K562 (cell line): Measurements from ENCODE around the gene ALG12. TPM values are rescaled to one million over a fixed set of nuclear protein-coding genes. Genes with fewer than 3 reads are reported as not detected.

ENCODE experiments used
- ASH1L ChIP-seq: fragments of 450-650 bp; IDR thresholded peaks from 2 replicates; pipeline ENCODE4 v1.6.1; 2018; ENCODE audit warnings: borderline replicate concordance, mild to moderate bottlenecking, low read depth; ENCODE audit not compliant: partially characterized antibody
- BRCA1 ChIP-seq, 2 experiments: fragments of 450-650 bp in 1 of 2; sonication (generic) in 1 of 2; formaldehyde crosslinking in 1 of 2; IDR thresholded peaks; 2 replicates each; pipeline versions ENCODE4 v1.5.0 to v1.6.1; 2017 to 2020; ENCODE audit warnings: mild to moderate bottlenecking in 1 of 2, missing genetic modification reagents in 1 of 2
- CCNT2 ChIP-seq: IDR thresholded peaks from 2 replicates; pipeline ENCODE4 v1.6.1; 2011; ENCODE audit warnings: borderline replicate concordance, low read depth, mild to moderate bottlenecking, moderate library complexity, mixed read lengths, low read length; ENCODE audit not compliant: insufficient read length; ENCODE audit errors: extremely low read depth
- DPF2 ChIP-seq: fragments of 450-650 bp; IDR thresholded peaks from 2 replicates; pipeline ENCODE4 v1.6.1; 2016
- ELK1 ChIP-seq: sonication (generic); formaldehyde crosslinking; IDR thresholded peaks from 2 replicates; pipeline ENCODE4 v1.8.1; 2022; ENCODE audit warnings: missing genetic modification reagents
- FOXP4 ChIP-seq: sonication (generic); formaldehyde crosslinking; IDR thresholded peaks from 2 replicates; pipeline ENCODE4 v1.8.0; 2022; ENCODE audit warnings: mild to moderate bottlenecking, missing genetic modification reagents, borderline replicate concordance
- GABPA ChIP-seq: fragments of 200-800 bp; sonication (Bioruptor generic); conservative IDR thresholded peaks from 2 replicates; pipeline ENCODE4 v1.6.1; 2016; ENCODE audit warnings: low read depth, missing genetic modification characterization, missing compliant biosample characterization
- HLTF ChIP-seq: fragments of 450-650 bp; IDR thresholded peaks from 2 replicates; pipeline ENCODE4 v1.6.1; 2016
- NFE2L1 ChIP-seq: fragments of 450-650 bp; IDR thresholded peaks from 2 replicates; pipeline ENCODE4 v1.6.1; 2016; ENCODE audit warnings: missing genetic modification characterization, low read depth, mild to moderate bottlenecking, missing compliant biosample characterization, moderate library complexity, borderline replicate concordance
- OTX1 ChIP-seq: fragments of 450-650 bp; formaldehyde crosslinking; IDR thresholded peaks from 2 replicates; pipeline ENCODE4 v1.4.0; 2022; ENCODE audit warnings: mild to moderate bottlenecking
- RBM39 ChIP-seq: fragments of 200-400 bp; formaldehyde crosslinking; optimal IDR thresholded peaks from 2 replicates; pipeline ENCODE3; 2018; ENCODE audit warnings: low read depth, low read length
- SMARCA4 ChIP-seq: fragments of 450-650 bp; IDR thresholded peaks from 2 replicates; pipeline ENCODE4 v1.6.1; 2016
- SMARCE1 ChIP-seq: fragments of 450-650 bp; IDR thresholded peaks from 2 replicates; pipeline ENCODE4 v1.7.1; 2016; ENCODE audit warnings: mild to moderate bottlenecking
- TAF1 ChIP-seq: IDR thresholded peaks from 2 replicates; pipeline ENCODE4 v1.6.1; 2011; ENCODE audit warnings: mild to moderate bottlenecking, low read length, moderate library complexity; ENCODE audit not compliant: insufficient read depth, control insufficient read depth, severe bottlenecking; ENCODE audit errors: extremely low read depth
- TSC22D4 ChIP-seq: fragments of 450-650 bp; IDR thresholded peaks from 2 replicates; pipeline ENCODE4 v1.6.1; 2016; ENCODE audit warnings: missing genetic modification characterization, missing biosample characterization, control low read depth
- TSHZ1 ChIP-seq: fragments of 250-450 bp; sonication (Bioruptor Pico); IDR thresholded peaks from 2 replicates; pipeline ENCODE4 v1.4.0; 2020; ENCODE audit warnings: mild to moderate bottlenecking, moderate library complexity
- ZNF518B ChIP-seq: fragments of 250-450 bp; sonication (Bioruptor Pico); IDR thresholded peaks from 2 replicates; pipeline ENCODE4 v1.5.0; 2021; ENCODE audit warnings: mild to moderate bottlenecking, moderate library complexity
- ZNF57 ChIP-seq: fragments of 450-650 bp; formaldehyde crosslinking; IDR thresholded peaks from 2 replicates; pipeline ENCODE4 v1.4.0; 2020; ENCODE audit warnings: mild to moderate bottlenecking, moderate library complexity
- ZNF586 ChIP-seq: fragments of 450-650 bp; formaldehyde crosslinking; conservative IDR thresholded peaks from 2 replicates; pipeline ENCODE4 v1.4.0; 2020; ENCODE audit warnings: mild to moderate bottlenecking, moderate library complexity
- polyA plus RNA-seq, 8 experiments: library from polyadenylated mRNA; depleted of rRNA in 4 of 8; stranded (reverse) in 5 of 8; unstranded in 3 of 8; fragments of >200 nt; fragmentation: Nextera tagmentation in 2 of 8; fragmentation: Illumina TruSeq in 1 of 8; extraction: Ambion mirVana in 2 of 8; extraction: Trizol in 1 of 8; gene quantifications; 2 replicates each; pipeline versions ENCODE4 v1.2.1 to v1.2.3, GENCODE V29; 2011 to 2014; ENCODE audit warnings: inconsistent platforms in 1 of 8, missing spikeins in 1 of 8
- total RNA-seq, 7 experiments: library from RNA; depleted of rRNA in 6 of 7; stranded (reverse); fragments of >200 nt in 6 of 7; fragmentation: Illumina TruSeq in 2 of 7; extraction: Trizol in 2 of 7; gene quantifications; 2 replicates each; pipeline versions ENCODE4 v1.2.1 to v1.2.3, GENCODE V29; 2011 to 2021; ENCODE audit warnings: low replicate concordance in 1 of 7

Gene ALG12
- total and polyA plus RNA-seq, 9 of the 15 experiments (the other 6 are each of a cell fraction or from before 2014, with no cell fraction given), result 0.20 to 8.5 (median 3.4) TPM

- TF ChIP-seq CCNT2 (no peak), GABPA (tag) (no peak), HLTF (no peak), ZNF518B (CRISPR knock-in tag) (no peak), SMARCA4 (peak; percentile 52; the same call in 1 of the 2 replicates), ZNF57 (CRISPR knock-in tag) (no peak), NFE2L1 (tag) (0 out of 2 replicates have a peak, but pooled peaks have one; percentile 41), OTX1 (CRISPR knock-in tag) (no peak), ELK1 (CRISPR knock-in tag) (no peak), SMARCE1 (peak; percentile 36; the same call in 1 of the 2 replicates), BRCA1 (IDR thresholded peaks at IDR 0.05) (no peak), BRCA1 (CRISPR knock-in tag; IDR thresholded peaks at IDR 0.05) (no peak), RBM39 (no peak), DPF2 (peak; percentile 57), ASH1L (no peak), ZNF586 (CRISPR knock-in tag) (no peak), TSHZ1 (CRISPR knock-in tag) (no peak), FOXP4 (CRISPR knock-in tag) (no peak), TAF1 (no peak), TSC22D4 (no peak)
Observed at GRCh38 chr22:49872347-49872746, 45.9 kb downstream of the ALG12 start (continued).
